ENCODE measurements around the gene KCNH2. TPM values are rescaled to one million over a fixed set of nuclear protein-coding genes. Genes with fewer than 3 reads are reported as not detected.

Gene KCNH2
- total and polyA plus RNA-seq, 12 donors = 50.2 to 126 (median 78.4) TPM

DNA sequence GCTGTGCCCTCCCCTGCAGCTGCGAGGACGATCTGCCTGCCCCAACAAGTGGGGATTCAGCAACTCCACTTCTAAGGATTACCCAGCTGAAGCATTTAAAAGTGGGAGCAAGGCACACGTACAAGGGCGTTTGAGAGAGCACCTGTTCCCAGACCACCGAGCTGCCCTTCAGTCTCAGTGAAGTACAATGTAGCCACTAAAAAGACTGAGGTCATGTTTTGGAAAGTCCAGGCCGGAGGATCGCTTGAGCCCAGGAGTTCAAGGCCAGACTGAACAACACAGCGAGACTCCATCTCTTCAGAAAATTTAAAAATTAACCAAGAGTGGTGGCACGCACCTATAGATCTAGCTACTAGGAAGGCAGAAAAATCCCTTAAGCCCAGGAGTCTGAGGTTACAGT, 27.4 kb upstream of the KCNH2 start:
- Histone ChIP-seq H3K36me3 (peaks cover 0 to 58% (median 0%) of the 10 kb centered on the region in 9 donors), H3K4me1 (peaks cover 10 to 49% (median 36%) of the 10 kb centered on the region in 9 donors), H3K27me3 (peaks cover 0 to 3% (median 0%) of the 10 kb centered on the region in 7 donors), H3K27ac (no peak overlapping the region), H3K9me3 (no peaks in the 10 kb centered on the region), H3K4me3 (no peak overlapping the region)
- intact Hi-C loops (cut with DNase I) = loop anchor here in 1 of 10 donors (10.0 kb wide), 1 partner anchor 571 kb away; no protein-coding TSS in a partner anchor
- TF ChIP-seq, protein P1, sequence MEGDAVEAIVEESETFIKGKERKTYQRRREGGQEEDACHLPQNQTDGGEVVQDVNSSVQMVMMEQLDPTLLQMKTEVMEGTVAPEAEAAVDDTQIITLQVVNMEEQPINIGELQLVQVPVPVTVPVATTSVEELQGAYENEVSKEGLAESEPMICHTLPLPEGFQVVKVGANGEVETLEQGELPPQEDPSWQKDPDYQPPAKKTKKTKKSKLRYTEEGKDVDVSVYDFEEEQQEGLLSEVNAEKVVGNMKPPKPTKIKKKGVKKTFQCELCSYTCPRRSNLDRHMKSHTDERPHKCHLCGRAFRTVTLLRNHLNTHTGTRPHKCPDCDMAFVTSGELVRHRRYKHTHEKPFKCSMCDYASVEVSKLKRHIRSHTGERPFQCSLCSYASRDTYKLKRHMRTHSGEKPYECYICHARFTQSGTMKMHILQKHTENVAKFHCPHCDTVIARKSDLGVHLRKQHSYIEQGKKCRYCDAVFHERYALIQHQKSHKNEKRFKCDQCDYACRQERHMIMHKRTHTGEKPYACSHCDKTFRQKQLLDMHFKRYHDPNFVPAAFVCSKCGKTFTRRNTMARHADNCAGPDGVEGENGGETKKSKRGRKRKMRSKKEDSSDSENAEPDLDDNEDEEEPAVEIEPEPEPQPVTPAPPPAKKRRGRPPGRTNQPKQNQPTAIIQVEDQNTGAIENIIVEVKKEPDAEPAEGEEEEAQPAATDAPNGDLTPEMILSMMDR (IDR thresholded peaks at IDR 0.05) = no peak
- no peak for ATAC-seq
- WGBS, 2 donors = 80 to 86% methylated on average over 9 of the region's 9 CpGs
- DNase-seq = no peak

DNA sequence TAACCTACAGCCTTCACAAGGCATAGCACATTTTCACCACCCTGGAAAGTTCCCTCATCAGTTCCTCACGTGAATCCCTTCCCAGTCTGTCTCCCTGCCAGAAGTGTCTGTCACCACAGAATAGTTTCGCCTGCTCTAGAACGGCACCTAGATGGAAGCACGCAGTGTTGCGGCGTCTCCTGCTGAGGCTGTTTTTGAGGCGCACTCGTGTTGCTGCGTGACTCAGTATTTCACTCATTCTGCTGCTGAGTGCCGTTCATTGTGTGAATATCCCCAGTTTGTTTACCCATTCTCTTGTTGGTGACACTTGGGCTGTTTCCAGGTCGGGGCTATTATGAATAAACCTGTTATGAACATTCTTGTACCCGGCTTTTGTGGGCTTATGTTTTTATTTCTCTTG, 25.5 kb upstream of the KCNH2 start:
- TF ChIP-seq, protein P1 (IDR thresholded peaks at IDR 0.05) = no peak
- Histone ChIP-seq H3K27me3 (no peaks in the 10 kb centered on the region), H3K9me3 (no peaks in the 10 kb centered on the region), H3K36me3 (peaks cover 0 to 73% (median 0%) of the 10 kb centered on the region in 9 donors), H3K4me3 (no peak overlapping the region), H3K27ac (no peak overlapping the region), H3K4me1 (peaks cover 10 to 31% (median 24%) of the 10 kb centered on the region in 9 donors)
- intact Hi-C loops (cut with DNase I) = loop anchor here in 1 of 10 donors (10.0 kb wide), 1 partner anchor 569 kb away; no protein-coding TSS in a partner anchor
- 77 to 82% methylated on average over 12 of the region's 12 CpGs for WGBS, 2 donors
- DNase-seq (no peak), ATAC-seq (no peak)

DNA sequence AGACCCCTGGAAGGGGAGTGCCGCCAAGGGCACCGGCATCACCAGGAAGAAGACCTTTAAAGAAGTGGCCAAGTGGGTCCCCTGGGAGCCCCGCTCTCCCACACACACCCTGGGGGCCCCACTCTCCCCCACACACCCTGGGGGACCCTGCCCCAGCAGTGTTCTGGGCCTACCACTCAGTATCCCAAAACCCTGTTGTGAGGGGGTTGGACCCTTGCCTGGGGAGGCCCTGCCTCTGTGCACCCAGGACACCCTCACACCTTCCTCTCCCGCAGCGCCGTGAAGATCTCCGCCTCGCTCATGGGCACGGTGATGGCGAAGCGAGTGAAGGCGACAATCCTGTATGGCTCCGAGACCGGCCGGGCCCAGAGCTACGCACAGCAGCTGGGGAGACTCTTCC, 23.4 kb upstream of the KCNH2 start:
- DNase-seq (no peak), ATAC-seq (no peak)
- Histone ChIP-seq H3K4me1 (peaks cover under 1 to 23% (median 7%) of the 10 kb centered on the region in 9 donors), H3K27ac (no peak overlapping the region), H3K9me3 (no peaks in the 10 kb centered on the region), H3K36me3 (peaks cover 0 to 85% (median 0%) of the 10 kb centered on the region in 9 donors), H3K4me3 (no peak overlapping the region), H3K27me3 (no peaks in the 10 kb centered on the region)
- 94 to 96% methylated on average over 16 of the region's 16 CpGs for WGBS, 2 donors
- TF ChIP-seq, protein P1 (IDR thresholded peaks at IDR 0.05) = no peak
- intact Hi-C loops (cut with DNase I) = loop anchor here in 1 of 10 donors (10.0 kb wide), 1 partner anchor 567 kb away; no protein-coding TSS in a partner anchor

DNA sequence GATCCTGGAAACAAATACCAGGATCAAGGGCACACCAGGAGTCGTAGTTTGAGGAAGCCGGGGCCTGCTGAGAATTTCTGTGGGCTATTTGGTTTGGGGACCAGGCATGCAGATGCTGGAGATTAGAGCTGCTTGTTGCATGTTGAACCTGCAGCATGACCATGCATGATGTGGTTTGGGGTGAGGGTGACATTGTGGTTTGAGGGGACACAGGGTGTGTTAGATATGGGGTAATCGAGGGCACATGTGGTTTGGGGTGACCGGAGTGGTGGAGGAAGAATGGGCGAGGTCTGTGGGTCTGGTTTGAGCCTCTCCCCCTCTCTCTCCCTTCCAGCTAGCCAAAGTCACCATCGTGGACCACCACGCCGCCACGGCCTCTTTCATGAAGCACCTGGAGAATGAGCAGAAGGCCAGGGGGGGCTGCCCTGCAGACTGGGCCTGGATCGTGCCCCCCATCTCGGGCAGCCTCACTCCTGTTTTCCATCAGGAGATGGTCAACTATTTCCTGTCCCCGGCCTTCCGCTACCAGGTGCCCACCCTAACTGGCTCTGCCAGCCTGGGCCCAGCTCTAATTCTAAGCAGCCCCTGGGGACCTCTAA, 22.9 kb upstream of the KCNH2 start:
- TF ChIP-seq, protein P1 (IDR thresholded peaks at IDR 0.05) = no peak
- Histone ChIP-seq H3K36me3 (peaks cover 0 to 79% (median 0%) of the 10 kb centered on the region in 9 donors), H3K9me3 (no peaks in the 10 kb centered on the region), H3K4me3 (no peak overlapping the region), H3K27me3 (no peaks in the 10 kb centered on the region), H3K4me1 (peaks cover 0 to 21% (median 7%) of the 10 kb centered on the region in 9 donors), H3K27ac (no peak overlapping the region)
- DNase-seq = no peak
- ATAC-seq = no peak
- 94 to 98% methylated on average over 13 of the region's 13 CpGs for WGBS, 2 donors
- intact Hi-C loops (cut with DNase I) = loop anchor here in 1 of 10 donors (10.0 kb wide), 1 partner anchor 566 kb away; no protein-coding TSS in a partner anchor
